GM12891 (cell line): Measurements from ENCODE around the gene UBE2E2.

Experiments used
- DNase-seq: peaks from one replicate; pipeline ENCODE4 v3.0.0; 2011; ENCODE audit warnings: low spot score; ENCODE audit not compliant: insufficient read length
- FAIRE-seq: peaks from 2 replicates; lab custom pipeline; 2011; peaks lifted over from hg19 to GRCh38; lab: Jason Lieb, UNC
- PAX5 ChIP-seq: IDR thresholded peaks from 2 replicates; pipeline ENCODE4 v1.6.1; 2011; ENCODE audit warnings: low read length, moderate library complexity, mild to moderate bottlenecking; ENCODE audit not compliant: insufficient read depth, severe bottlenecking
- POLR2A ChIP-seq: IDR thresholded peaks from 2 replicates; pipeline ENCODE4 v1.6.1; 2011; ENCODE audit warnings: low read depth, low read length, control low read depth
- POLR2AphosphoS5 ChIP-seq: IDR thresholded peaks from 2 replicates; pipeline ENCODE4 v1.6.1; 2011; ENCODE audit warnings: low read depth, low read length, control low read depth
- POU2F2 ChIP-seq: IDR thresholded peaks from 2 replicates; pipeline ENCODE4 v1.6.1; 2011; ENCODE audit warnings: low read depth, mild to moderate bottlenecking, control low read depth, low read length, moderate library complexity
- SPI1 ChIP-seq: IDR thresholded peaks from 2 replicates; pipeline ENCODE4 v1.6.1; 2011; ENCODE audit warnings: low read depth, low read length, control low read depth
- TAF1 ChIP-seq: IDR thresholded peaks from 2 replicates; pipeline ENCODE4 v1.6.1; 2011; ENCODE audit warnings: low read depth, low read length, control low read depth

The UBE2E2 gene

GRCh38 chr3:23619705-23620637 is 416.8 kb downstream of the UBE2E2 start:
- no peak for FAIRE-seq
- TF ChIP-seq POLR2A = no peak
- TF ChIP-seq POU2F2 = no peak
- TF ChIP-seq PAX5 = no peak
- no peak for TF ChIP-seq SPI1
- DNase-seq = no peak

GRCh38 chr3:23620638-23621015 is 417.5 kb downstream of the UBE2E2 start:
- DNase-seq (no peak), FAIRE-seq (no peak)
- TF ChIP-seq POU2F2 (no peak), POLR2A (no peak), POLR2AphosphoS5 (no peak), TAF1 (no peak), SPI1 (no peak), PAX5 (no peak)

DNA sequence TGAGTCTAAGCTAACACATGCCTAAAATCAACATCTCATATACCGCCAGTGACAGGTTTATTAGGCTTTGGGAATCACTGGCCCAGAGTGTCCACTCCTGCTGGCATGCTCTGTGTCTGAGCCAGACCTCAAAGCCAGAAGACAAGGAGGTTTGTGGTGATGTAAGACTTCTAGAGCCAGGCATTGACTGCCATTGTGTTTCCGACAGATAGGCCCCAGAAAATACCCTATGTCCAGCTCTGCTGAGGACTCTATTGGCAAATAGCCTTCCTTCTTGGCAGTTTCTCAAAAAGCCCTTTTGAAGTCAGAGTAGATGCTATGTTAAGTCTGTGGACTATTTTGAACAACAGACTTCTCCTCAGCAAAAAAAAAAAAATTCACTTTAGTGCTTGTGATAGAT is 420.7 kb downstream of the UBE2E2 start:
- FAIRE-seq (no peak), DNase-seq (no peak)
- TF ChIP-seq TAF1 = no peak
- no peak for TF ChIP-seq POLR2A
- TF ChIP-seq POLR2AphosphoS5 = no peak
- no peak for TF ChIP-seq PAX5
- no peak for TF ChIP-seq POU2F2
- TF ChIP-seq SPI1 = no peak

- DNase-seq = no peak
- FAIRE-seq = peak; percentile 20
- no peak for TF ChIP-seq TAF1
- TF ChIP-seq PAX5 = no peak
- TF ChIP-seq POU2F2 = no peak
- TF ChIP-seq POLR2A = no peak
- no peak for TF ChIP-seq SPI1
- no peak for TF ChIP-seq POLR2AphosphoS5
Observed at GRCh38 chr3:23624305-23624704, 421.2 kb downstream of the UBE2E2 start.

DNA sequence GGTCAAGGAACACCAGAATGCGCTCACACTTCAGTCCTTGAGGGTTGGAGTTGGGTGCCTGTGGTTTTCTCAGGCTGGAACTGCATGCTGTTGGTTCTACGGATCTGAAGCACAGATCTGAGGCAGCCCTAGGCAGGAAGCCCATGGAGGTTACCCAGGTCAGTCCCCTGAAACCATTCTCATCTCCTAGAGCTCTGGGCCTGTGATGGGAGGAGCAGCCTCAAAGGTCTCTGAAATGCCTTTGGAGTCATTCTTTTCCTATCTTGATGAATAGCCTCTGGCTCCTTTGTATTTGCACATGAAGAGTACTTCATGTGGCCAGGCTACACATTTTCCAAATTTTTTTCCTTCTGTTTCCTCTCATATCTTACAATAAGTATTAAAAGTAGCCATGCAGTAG is 423.3 kb downstream of the UBE2E2 start:
- DNase-seq (no peak), FAIRE-seq (no peak)
- TF ChIP-seq POLR2A (no peak), POU2F2 (no peak), POLR2AphosphoS5 (no peak), SPI1 (no peak), TAF1 (no peak), PAX5 (no peak)

DNA sequence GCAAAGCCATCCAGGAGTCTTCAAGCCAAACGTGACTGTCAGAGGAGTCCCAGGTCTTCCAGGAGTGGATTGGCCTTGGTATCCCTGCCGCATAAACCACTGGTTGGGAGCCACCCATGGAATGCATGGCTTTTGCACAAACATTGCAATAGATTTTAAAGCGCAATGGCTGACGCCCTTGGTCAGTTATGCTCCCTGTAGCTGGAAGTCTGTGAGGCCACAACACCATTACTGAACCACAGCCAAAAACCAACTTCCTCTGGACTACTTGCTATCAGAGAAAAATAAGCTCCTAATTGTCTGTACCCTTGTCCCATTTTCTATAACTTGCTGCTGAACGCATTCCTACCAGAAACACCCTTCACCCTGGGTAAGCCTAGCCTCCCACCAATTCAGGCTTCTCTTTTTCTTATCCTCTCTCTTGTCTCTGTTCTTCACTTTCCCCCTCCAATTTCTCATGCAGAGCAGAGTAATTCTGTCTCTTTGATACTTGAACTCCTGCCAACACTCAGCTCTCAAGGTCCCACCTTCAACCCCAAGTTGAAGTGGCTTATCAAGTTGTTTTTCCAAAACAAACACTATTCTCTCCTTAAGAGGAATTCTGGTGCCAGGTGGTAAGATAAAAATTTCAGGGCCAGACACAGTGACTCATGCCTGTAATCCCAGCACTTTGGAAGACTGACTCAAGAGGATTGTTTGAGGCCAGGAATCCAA is 426.2 kb downstream of the UBE2E2 start:
- TF ChIP-seq PAX5 (no peak), SPI1 (no peak), POLR2AphosphoS5 (no peak), POLR2A (no peak), POU2F2 (no peak), TAF1 (no peak)
- DNase-seq = no peak
- no peak for FAIRE-seq

- DNase-seq (no peak), FAIRE-seq (no peak)
- no peak for TF ChIP-seq SPI1
- TF ChIP-seq TAF1 = no peak
- no peak for TF ChIP-seq PAX5
- TF ChIP-seq POU2F2 = no peak
- no peak for TF ChIP-seq POLR2AphosphoS5
- TF ChIP-seq POLR2A = no peak
Observed at GRCh38 chr3:23633261-23633960, 430.3 kb downstream of the UBE2E2 start.

DNA sequence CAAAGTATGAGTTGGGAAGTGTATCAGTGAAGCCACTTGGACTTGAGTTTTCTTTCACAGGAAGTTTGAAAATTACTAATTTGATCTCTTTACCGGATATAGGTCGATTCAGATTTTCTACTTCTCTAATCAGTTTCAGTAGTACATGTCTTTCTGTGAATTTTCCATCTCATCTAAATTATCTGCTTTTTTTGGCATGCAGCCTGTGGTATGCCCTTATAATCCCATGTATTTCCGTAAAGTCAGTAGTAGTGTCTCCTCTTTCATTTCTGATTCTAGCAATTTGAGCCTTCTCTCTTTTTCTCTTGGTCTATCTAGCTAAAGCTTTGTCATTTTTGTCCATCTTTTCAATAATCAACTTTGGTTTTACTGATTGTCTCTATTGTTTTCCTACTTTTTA is 434.2 kb downstream of the UBE2E2 start:
- DNase-seq (no peak), FAIRE-seq (no peak)
- no peak for TF ChIP-seq POLR2A
- no peak for TF ChIP-seq SPI1
- no peak for TF ChIP-seq PAX5
- TF ChIP-seq TAF1 = no peak
- TF ChIP-seq POLR2AphosphoS5 = no peak
- TF ChIP-seq POU2F2 = no peak
